Measurements from ENCODE around the gene PHPT1.
A peak's percentile ranks its signal among the peaks of the same experiment; 100 is the strongest.
"Not testable (repeated sequence)": the region's sequence is repeated elsewhere in the genome, so short reads cannot be mapped to it uniquely, and the experiment has no call there.

PHPT1 gene

DNA sequence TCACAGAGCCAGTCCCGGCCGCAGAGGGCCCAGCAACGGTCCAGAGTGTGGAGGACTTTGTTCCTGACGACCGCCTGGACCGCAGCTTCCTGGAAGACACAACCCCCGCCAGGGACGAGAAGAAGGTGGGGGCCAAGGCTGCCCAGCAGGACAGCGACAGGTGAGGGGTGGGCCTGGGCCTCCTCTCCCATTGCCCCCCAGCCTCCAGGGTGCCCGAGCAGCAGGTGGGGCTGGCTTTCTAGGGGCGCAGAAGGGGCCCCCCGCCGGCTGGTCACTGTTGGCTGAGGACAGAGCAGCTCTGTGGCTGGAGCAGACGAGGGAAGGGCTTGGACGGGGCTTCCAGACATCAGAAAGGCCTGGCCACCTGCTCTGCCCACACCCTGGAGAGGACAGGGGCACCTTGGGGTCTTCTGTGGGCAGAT lies 11.3 kb upstream of the PHPT1 start:
- DNase-seq, result not testable (repeated sequence)

DNA sequence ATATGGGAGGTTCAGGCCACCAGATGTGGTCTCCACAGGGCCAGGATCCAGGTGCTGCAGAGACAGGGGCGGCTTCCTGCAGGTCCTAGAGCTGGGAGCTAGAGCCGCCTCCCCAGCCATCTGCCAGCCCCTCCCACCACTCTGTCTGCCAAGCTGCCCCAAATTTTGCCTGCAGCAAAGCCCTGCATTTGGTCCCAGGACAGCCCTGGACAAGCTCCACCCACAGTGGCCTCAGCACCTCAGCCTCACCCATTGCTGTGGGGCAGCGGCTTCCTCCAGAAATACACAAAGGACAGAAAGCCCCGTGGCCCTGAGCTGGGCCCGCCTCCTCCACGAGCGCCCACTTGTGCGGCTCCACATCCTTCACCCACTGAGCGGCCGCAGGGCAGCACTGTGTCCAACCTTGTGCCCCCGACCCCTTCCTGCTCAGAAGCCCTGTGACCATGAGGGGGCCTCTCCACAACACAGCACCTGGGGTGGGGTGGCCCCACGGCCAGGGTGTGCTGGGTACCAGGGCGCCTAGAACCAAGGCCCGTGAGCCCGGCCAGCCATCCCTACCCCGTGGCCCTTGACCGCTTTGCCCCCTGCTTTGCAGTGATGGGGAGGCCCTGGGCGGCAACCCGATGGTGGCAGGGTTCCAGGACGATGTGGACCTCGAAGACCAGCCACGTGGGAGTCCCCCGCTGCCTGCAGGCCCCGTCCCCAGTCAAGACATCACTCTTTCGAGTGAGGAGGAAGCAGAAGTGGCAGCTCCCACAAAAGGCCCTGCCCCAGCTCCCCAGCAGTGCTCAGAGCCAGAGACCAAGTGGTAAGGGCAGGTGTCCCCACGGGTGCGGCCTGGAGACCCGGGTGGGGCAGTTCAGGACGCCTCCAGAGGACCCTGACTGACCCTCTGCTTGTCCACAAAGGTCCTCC lies 10.6 kb upstream of the PHPT1 start:
- DNase-seq, result no peak

DNA sequence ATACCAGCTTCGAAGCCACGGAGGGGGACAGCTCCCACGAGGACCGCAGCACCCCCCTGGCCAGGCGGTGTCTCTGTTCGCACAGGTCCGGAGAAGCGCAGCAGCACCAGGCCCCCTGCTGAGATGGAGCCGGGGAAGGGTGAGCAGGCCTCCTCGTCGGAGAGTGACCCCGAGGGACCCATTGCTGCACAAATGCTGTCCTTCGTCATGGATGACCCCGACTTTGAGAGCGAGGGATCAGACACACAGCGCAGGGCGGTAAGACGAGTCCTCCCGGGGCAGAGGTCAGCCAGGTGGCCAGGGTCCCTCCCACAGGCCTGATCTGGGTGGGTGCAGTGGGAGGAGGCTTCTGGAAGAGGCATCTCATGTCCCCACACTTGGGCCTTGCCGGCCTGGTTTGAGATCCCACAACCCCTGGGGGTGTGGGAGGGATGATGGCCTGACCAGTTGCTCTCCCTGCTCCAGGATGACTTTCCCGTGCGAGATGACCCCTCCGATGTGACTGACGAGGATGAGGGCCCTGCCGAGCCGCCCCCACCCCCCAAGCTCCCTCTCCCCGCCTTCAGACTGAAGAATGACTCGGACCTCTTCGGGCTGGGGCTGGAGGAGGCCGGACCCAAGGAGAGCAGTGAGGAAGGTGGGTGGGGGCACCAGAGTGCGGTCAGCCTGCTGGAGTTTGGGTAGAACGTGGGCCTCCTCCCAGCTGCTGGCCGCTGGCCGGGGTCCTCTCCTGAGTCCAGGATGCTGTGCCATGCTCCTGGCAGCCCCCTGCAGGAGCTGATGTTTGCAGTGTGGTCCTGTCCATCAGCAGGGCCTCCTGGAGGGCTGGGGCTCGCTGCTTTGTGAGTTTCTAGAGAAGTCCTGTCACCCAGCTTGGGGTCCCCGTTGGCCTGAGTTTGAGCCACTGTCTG lies 9.7 kb upstream of the PHPT1 start:
- no peak for DNase-seq

DNA sequence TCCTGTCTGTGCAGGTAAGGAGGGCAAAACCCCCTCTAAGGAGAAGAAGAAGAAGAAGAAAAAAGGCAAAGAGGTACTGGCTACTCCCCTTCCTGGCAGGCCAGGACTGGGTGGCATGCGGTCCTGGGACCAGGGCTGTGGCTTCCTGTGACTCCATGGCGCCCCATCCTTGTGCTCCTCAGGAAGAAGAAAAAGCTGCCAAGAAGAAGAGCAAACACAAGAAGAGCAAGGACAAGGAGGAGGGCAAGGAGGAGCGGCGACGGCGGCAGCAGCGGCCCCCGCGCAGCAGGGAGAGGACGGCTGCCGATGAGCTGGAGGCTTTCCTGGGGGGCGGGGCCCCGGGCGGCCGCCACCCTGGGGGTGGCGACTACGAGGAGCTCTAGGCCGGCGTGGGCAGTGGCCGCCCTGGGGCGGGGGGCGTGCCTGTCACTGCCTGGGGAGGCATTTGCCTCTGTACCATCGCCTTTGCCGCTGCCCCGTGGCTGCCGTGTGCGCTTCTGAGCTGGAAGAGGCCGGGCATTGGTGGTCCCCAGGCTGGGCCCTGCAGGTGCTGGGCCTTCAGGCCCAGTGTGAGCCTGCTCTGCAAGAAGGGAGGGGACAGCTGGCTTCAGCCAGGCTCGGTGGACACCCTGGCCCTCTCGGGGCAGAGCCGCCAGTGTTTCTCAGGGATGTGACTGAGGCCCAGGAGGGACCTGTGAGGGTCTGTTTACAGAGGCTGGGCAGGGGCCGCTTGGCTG lies 8.9 kb upstream of the PHPT1 start:
- DNase-seq, result no peak

GRCh38 chr9:136840877-136841645 lies 8.1 kb upstream of the PHPT1 start:
- no peak for DNase-seq

GRCh38 chr9:136841646-136842379 lies 7.4 kb upstream of the PHPT1 start:
- DNase-seq, result not testable (repeated sequence)

- peak; percentile 78 for DNase-seq
Measured at GRCh38 chr9:136842380-136842948, 6.7 kb upstream of the PHPT1 start, which contains the start of gene AJM1. AJM1 (plus strand) TSS chr9:136842478; CDS start chr9:136844415, 1,937 bp downstream.

GRCh38 chr9:136843159-136843800 lies 5.9 kb upstream of the PHPT1 start:
- DNase-seq, result not testable (repeated sequence)

DNA sequence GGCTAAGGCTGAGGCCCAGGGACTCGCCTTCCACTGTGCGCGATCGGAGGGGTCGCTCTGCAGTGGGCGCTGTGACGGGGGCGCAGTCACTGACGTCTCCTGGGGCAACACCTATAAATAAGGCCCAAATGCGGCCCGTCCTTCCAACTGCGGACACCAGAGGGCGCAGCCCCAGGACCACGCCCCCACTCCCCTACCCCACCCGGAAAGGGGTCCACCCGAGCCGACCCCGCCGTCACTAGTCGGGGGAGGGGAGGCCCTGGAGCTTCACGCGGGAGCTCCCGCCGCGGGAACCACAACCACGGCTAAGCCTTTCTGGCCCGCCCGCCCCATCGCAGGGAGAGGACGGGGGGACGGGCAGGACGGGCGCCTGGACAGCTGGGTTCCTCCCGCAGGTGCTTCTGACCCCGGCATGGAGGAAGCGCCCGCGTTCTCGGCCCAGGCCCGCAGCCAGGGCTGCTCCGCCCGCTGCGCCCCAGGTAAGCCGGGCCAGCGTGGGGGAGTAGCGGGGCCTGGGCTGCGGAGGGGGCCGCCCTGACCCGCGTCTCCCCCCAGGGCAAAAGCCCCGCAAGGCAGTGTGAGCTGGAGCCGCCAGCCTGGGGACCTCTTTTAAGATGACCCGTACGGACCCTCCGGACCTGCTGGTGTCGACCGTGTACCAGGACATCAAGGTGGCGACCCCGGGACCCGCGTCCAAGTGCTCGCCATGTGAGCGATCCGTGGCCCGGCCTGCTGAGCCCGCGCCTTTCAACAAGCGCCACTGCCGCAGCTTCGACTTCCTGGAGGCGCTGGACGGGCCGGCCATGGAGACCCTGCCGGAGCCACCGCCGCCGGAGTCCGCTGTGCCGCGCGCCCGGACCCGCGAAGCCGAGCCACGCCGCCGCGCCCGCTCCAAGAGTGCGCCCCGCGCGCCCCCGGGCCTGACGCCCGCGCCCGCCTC lies 5.1 kb upstream of the PHPT1 start:
- DNase-seq, result peak; percentile 38

- no peak for DNase-seq
Measured at GRCh38 chr9:136844761-136845464, 4.3 kb upstream of the PHPT1 start.

DNA sequence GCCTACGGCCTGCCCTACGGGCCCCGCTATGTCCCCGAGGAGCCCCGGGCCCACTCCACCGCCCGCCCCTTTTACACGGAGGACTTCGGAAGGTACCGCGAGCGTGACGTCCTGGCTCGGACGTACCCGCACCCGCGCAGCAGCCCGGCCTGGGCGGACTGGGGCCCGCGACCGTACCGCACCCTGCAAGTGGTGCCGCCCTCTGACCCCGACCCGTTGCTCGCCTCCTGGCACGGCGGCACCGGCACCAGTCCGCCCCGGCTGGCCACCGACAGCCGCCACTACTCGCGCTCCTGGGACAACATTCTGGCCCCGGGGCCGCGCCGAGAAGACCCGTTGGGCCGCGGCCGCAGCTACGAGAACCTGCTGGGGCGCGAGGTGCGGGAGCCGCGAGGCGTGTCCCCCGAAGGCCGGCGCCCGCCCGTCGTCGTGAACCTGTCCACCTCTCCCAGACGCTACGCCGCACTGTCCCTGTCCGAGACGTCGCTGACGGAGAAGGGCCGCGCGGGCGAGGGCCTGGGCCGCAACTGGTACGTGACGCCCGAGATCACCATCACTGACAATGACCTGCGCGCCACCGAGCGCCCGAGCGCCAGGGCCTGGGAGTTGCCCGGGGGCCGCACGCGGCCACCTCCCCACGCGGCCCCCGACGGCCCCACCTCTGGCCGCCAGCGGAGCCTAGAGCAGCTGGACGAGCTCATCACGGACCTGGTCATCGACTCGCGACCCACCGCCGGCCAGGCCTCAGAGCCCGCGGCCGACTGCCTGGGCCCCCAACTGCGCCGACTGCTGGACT lies 3.5 kb upstream of the PHPT1 start:
- no peak for DNase-seq

DNA sequence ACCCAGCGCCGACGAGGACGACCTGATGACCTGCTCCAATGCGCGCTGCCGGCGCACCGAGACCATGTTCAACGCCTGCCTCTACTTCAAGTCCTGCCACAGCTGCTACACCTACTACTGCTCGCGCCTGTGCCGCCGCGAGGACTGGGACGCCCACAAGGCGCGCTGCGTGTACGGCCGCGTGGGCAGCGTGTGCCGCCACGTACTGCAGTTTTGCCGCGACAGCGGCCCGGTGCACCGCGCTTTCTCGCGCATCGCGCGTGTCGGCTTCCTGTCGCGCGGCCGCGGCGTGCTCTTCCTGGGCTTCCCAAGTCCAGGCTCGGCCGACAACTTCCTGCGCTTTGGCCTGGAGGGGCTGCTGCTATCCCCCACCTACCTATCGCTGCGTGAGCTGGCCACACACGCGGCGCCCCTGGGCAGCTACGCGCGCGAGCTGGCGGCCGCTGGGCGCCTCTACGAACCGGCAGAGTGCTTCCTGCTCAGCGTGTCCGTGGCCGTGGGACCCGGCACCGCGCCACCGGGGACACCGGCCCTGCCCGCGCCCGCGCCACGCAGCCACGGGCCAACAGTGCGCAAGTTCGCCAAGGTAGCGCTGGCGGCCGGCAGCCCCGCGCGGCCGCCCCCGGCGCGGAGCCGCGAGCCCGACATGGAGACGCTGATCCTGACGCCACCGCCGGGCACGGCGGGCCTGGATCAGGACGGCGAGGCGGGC lies 2.7 kb upstream of the PHPT1 start:
- DNase-seq, result no peak

DNA sequence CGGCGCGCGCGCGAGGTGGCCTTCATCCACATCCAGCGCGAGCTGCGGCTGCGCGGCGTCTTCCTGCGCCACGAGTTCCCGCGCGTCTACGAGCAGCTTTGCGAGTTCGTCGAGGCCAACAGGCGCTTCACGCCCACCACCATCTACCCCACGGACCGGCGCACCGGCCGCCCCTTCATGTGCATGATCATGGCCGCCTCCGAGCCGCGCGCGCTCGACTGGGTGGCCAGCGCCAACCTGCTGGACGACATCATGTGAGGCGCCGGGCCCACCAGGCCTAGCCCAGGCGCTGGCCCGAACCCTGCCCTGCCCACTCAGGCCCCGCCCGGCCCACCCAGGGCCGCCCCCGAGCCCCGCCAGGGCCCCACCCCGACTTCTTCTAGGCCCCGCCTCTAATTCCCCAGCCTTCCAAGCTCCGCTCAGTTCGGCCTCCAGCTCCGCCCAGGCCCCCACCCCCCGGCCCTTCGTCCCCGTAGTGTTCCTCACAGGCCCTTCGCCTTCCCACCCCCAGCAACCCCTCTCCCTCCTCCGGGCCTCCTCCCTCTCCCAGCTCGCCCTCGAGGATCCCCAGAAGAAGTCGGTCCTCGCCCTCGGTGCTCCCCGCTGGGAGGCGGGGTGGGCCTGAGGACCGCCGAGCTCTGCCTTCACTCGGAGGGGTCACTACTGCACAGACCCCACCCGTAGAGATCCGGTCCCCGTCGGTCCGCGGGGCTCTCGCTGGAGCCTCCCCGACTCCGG lies 2.0 kb upstream of the PHPT1 start:
- no peak for DNase-seq

DNA sequence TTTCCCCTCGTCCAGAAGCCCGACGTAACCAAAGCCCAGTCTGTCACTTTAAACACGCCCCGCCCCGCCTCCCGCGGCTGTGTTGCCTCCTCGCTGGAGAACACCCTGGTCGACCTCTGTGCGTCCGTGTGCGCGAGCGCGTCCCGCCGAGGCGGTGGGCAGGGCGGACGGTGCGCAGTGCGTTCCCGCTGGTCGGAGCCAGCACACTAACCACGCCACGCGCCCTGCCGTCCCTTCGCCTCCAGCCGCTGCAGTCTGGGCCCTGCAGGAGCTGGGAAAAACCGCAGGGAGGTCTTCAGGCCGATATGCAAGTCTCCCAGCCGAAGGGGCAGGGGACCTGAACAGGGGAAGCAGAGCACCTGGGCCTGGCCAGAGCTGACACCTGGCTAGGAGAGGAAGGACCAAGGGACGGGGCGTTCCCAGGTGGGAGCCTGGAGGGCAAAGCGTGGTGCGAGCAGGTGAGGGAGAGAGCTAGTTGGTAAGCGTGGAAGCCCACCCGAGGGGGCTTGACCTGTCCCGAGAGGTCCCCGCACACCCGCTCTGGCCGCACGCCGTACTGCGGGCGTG lies 1.3 kb upstream of the PHPT1 start:
- DNase-seq, result peak; percentile 71

- DNase-seq, result peak; percentile 16
Measured at GRCh38 chr9:136848393-136849037, 694 bp upstream of the PHPT1 start.
